HG03175 (cell line): ENCODE data around the gene NAPEPLD.
"Not testable (repeated sequence)": the region's sequence is repeated elsewhere in the genome, so short reads cannot be mapped to it uniquely, and the experiment has no call there.

ENCODE experiments used
- ATAC-seq: cut with Tn5 transposase; IDR thresholded peaks from one replicate; pipeline ENCODE4 v1.9.1; 2021; ENCODE audit warnings: mild to moderate bottlenecking, moderate library complexity; ENCODE audit not compliant: unreplicated experiment

NAPEPLD gene

DNA sequence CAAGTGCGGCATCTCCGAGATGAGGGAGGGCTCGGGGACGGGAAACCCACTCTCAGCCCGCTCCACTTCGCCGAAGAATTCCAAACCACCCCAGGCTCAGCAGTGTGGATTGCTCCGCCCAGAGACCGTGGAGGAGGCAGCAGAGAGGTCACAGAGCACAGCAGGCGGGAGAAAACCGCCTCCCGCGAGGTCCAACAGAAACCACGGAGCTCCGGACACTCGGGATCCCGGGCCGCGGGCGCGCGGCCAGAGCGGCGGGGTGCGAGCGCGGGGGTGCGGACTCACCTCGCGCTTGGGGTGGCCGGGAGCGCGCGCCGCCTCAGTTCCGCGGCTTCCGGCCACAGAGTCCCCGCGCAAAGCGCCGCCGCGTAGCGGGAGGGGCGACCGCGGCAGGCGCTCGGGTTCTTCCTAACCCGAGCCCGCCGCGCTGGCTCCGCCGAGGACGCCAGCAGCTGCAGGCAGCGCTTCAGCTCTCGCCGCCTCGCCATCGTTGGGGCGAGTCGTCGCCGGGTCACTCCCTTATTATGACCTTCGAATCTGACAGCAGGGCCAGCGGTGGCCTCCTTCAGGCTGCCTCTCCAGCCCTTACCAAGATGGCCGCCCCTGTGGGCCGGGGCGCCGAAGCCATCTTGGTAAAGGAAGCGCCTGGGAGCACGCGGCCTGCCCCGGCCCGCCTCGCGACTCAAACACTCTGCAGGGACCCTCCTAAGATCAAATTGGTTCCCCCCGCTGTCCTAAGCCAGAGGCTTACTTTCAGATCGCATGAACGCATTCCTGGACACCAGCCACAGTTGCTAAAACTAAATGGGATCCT is at the start of gene NAPEPLD:
TSS of gene NAPEPLD (minus strand) at position 106 of the 814 bp plus-strand sequence. CDS start 20,323 bp downstream, outside the sequence.
- peak; percentile 90 for ATAC-seq

GRCh38 chr7:103198079-103198478 is 49.2 kb upstream of the NAPEPLD start:
- not testable (repeated sequence) for ATAC-seq

GRCh38 chr7:103195364-103195763 is 46.5 kb upstream of the NAPEPLD start:
- not testable (repeated sequence) for ATAC-seq

GRCh38 chr7:103172415-103173146 is 23.7 kb upstream of the NAPEPLD start:
- not testable (repeated sequence) for ATAC-seq

GRCh38 chr7:103171695-103172414 is 23.0 kb upstream of the NAPEPLD start:
- ATAC-seq: not testable (repeated sequence)

DNA sequence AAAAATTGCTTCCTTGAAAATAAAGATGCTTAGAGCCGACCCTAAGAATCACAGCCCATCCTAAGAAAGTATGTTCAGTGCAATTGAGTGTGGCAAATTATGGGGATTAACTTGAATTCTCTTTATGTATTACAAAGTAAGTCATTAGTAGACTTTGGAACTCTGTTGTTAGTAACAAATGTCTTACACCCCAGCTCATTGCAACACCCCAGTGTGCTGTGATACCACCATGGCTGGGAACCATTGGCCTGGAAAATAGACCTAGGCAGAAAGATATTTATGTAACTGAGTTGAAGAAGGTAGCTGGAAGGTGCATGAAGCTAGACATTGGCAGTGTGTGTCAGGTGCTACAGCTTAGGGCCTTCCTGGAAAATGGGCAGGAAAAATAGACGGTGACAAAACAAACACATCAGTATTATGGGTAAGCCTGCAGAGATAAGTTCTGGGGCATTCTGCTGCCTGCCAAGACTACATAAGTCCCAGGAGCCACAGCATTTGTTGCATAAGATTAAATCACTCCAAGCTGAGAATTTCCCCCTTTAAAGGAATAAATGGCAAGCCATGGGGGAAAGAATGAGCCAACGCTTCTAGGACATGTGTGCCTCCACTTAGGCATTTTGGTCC is 18.1 kb upstream of the NAPEPLD start:
- not testable (repeated sequence) for ATAC-seq

GRCh38 chr7:103163087-103163825 is 14.4 kb upstream of the NAPEPLD start:
- not testable (repeated sequence) for ATAC-seq

DNA sequence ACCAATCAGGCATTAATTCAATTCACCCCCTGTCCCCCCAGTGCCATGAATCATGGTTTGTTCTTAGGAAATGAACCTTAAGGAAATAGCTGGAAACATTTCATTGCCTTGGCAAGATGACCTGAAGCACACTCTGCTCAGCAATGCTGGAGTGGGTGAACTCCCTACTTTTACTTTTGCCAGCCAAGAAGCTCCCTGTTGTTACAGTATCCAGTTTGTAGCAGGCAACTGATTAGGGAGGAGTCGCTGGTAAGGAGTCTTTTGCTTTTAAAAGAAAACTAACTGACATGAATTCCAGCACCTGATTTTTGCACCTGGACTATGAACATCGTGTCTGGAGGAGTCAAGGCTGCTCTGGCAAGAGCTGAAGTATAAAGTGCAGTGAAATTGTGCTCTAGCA is 13.7 kb upstream of the NAPEPLD start:
- ATAC-seq: not testable (repeated sequence)

- ATAC-seq: not testable (repeated sequence)
Measured at GRCh38 chr7:103161998-103162616, 13.2 kb upstream of the NAPEPLD start.

DNA sequence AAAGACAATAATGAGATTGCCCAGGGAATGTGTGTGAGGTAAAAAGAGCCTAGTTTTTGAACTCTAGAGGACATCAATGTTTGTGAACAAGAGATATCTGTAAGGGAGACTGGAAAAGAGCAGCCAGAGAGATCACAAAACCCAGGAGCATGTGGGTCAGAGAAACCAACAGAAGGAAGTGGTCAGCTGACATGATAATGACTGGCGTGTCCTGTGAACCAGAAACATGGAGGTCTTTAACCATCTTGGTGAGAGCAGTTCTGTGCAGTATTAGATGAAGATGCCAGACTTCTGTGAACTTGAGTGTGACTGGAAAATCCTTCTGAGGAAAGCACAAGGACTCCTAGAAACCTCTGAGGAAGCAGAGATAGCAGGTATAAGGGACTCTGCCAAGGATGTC is 10.2 kb upstream of the NAPEPLD start:
- ATAC-seq: not testable (repeated sequence)

DNA sequence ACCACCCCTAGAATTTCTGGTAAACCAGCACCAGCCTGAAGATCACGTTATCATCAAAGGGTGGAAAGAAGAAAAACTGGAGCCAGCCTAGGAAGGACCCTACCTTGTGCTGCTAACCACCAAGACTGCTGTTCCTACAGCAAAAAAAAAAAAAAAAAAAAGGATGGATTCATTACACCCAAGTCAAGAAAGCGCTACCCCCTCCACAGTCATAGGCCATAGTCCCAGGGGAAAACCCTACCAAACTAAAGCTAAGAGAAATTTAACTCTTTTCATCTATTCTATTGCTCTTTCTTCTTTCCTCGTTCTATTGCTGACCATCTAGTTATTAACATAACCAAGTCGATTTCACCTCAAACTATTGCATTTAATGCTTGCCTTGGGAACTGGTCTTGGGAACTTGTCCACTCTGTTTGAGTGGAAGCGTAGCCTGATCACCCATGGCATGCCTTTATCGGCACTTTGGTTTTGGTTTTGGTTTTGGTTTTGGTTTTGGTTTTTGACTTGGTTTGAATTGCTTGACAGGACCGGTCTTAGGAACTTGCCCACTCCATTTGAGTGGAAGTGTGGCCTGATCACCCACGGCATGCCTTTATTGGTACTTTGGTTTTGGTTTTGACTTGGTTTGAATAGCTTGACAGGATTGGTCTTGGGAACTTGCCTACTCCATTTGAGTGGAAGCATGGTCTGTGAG is 6.6 kb upstream of the NAPEPLD start:
- ATAC-seq: peak; percentile 59

- no peak for ATAC-seq
Measured at GRCh38 chr7:103154042-103154441, 5.1 kb upstream of the NAPEPLD start.

DNA sequence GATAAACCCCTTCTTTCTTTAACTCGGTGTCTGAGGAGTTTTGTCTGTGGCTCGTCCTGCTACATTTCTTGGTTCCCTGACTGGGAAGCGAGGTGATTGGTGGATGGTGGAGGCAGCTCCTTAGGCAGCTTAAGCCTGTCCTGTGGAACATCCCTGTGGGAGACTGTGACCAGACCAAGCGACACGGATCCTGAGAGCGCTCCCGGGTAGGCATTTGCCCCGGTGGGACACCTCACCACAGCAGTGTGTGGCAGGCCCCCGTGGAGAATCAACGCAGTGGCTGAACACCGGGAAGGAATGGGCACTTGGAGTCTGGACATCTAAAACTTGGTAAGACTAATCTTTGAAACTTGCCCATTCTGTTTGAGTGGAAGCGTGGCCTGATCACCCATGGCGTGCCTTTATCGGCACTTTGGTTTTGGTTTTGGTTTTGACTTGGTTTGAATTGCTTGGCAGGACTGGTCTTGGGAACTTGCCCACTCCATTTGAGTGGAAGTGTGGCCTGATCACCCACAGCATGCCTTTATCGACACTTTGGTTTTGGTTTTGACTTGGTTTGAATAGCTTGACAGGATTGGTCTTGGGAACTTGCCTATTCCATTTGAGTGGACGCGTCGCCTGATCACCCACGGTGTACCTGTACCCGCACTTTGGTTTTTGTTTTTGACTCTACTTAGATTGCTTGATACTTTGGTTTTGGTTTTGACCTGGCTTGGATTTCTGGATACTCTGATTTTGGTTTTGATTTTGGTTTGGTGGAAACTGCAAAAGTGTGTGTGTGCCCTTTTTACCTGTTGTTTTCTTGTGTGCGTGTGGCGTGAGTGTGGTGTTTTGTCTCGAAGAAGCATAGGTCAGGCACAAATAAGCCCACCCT is 4.1 kb upstream of the NAPEPLD start:
- not testable (repeated sequence) for ATAC-seq

- not testable (repeated sequence) for ATAC-seq
Measured at GRCh38 chr7:103151993-103152676, 3.2 kb upstream of the NAPEPLD start.

DNA sequence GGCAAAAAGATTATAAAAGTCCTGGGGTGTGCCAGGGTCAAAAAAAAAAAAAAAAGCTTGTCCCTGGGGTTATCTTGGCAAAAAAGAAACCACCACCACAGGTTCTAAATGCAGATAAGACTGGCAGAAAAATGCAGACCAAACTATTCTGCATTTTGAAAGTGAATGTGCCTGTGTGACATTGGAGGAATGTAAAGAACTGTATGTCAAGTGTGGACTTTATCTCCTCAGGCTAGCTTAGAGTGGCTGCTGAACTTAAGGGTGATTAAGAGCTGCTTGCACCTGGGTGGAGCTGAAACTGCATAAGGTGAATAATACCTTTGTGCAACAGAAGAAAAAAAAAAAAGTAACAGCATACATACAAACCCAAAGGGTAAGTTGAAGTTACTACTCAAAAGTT is 1.3 kb upstream of the NAPEPLD start:
- no peak for ATAC-seq

- ATAC-seq: no peak
Measured at GRCh38 chr7:103149808-103150180, 895 bp upstream of the NAPEPLD start.

GRCh38 chr7:103148131-103148993 is 537 bp downstream of the NAPEPLD start:
- ATAC-seq: no peak
